BE2C (cell line): ENCODE data around the gene CCNE1.
A peak's percentile ranks its signal among the peaks of the same experiment; 100 is the strongest.

Source experiments
- DNase-seq: peaks from one replicate; pipeline ENCODE4 v3.0.0-alpha.2; 2020
- H3K27me3 ChIP-seq: fragments of 250-450 bp; sonication (Bioruptor Pico); 2 replicates; pipeline ENCODE4 v1.5.1; 2020; ENCODE audit warnings: mild to moderate bottlenecking
- H3K36me3 ChIP-seq: fragments of 250-450 bp; sonication (Bioruptor Pico); 2 replicates; pipeline ENCODE4 v1.5.1; 2020; ENCODE audit warnings: mild to moderate bottlenecking
- H3K4me1 ChIP-seq: fragments of 250-450 bp; sonication (Bioruptor Pico); 2 replicates; pipeline ENCODE4 v1.5.1; 2020
- H3K4me3 ChIP-seq: 2 replicates; pipeline ENCODE4 v1.5.1; 2011; ENCODE audit warnings: low read depth, low read length
- H3K9me3 ChIP-seq: fragments of 250-450 bp; sonication (Bioruptor Pico); 2 replicates; pipeline ENCODE4 v1.5.1; 2020
- TF ChIP-seq, protein P1 (sequence below): IDR thresholded peaks from 2 replicates; pipeline ENCODE4 v1.5.1; 2012; ENCODE audit warnings: mild to moderate bottlenecking, low read depth, low read length

Gene CCNE1

DNA sequence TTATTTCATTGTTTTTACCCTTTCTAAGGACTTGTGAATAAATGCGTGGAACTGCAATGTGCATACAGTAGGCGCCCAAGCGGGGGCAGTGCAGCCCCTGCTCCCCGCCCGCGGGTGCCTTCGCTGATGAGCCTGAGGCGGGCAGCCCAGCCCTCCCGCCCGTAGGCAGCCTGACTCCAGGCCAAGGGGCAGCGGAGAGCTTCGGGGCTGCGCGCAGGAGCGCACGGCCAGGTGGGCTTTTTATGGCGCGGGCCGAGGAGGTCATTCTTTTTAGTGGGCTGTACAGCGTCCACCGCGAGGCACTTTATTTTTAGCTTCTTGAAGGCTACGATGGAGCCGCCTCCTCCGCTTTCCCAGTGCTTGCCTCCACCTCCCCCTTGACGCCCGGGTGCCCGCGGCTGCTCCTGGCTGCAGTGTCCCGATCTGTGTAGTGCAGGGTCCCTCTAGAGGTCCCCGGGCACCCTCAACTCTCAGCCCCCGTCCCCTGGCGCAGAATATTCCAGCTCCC is 60.5 kb downstream of the CCNE1 start:
- TF ChIP-seq, protein P1, sequence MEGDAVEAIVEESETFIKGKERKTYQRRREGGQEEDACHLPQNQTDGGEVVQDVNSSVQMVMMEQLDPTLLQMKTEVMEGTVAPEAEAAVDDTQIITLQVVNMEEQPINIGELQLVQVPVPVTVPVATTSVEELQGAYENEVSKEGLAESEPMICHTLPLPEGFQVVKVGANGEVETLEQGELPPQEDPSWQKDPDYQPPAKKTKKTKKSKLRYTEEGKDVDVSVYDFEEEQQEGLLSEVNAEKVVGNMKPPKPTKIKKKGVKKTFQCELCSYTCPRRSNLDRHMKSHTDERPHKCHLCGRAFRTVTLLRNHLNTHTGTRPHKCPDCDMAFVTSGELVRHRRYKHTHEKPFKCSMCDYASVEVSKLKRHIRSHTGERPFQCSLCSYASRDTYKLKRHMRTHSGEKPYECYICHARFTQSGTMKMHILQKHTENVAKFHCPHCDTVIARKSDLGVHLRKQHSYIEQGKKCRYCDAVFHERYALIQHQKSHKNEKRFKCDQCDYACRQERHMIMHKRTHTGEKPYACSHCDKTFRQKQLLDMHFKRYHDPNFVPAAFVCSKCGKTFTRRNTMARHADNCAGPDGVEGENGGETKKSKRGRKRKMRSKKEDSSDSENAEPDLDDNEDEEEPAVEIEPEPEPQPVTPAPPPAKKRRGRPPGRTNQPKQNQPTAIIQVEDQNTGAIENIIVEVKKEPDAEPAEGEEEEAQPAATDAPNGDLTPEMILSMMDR = no peak
- H3K4me1 ChIP-seq = no peaks in the 10 kb centered on the region; the same call in 1 of the 2 replicates
- H3K9me3 ChIP-seq = no peaks in the 10 kb centered on the region; the same call in 1 of the 2 replicates
- H3K27me3 ChIP-seq = no peaks in the 10 kb centered on the region
- no peak overlapping the region for H3K4me3 ChIP-seq
- DNase-seq = no peak
- H3K36me3 ChIP-seq = no peaks in the 10 kb centered on the region

DNA sequence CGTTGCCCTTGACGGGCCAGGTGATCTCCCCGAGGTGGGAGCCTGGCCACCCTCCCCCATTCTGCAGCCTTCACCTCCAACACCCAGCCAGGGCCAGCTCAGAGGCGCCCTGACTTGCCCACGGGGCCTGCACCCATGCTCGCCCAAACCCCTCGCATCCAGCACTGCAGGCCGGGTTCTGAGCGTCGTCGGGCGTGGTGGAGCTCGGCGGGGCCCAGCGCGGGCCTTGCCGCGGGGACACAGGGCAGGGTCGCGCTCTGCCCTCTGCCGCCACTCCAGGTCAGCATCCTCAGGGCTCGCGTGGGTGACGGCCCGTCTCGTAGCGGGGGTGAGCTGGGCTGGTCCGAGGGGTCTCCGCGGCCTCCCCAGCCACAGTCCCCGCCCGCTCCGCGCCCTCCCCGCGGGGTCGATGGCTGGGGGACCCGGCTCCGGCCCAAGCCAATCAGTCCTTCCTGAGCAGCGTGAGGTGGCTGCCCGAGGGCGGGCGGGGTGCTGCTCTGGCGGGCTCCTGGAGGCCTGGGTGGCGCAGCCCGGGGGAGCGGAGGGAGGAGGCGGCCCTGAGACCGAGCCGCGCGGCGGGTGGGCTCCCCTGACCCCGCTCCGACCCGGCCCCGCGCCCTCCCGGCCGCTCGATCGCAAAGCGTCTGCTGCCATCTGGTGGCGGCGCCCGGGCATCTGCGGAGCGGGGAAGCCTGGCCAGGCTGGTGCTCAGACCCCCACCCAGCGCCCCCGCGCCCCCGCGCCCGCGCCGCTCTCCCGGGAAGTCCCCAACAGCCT is 61.4 kb downstream of the CCNE1 start:
- DNase-seq = peak; percentile 81
- TF ChIP-seq, protein P1 = peak; percentile 58
- no peaks in the 10 kb centered on the region for H3K36me3 ChIP-seq
- peak overlapping the region; percentile 66 for H3K4me3 ChIP-seq
- H3K4me1 ChIP-seq = no peaks in the 10 kb centered on the region; the same call in 1 of the 2 replicates
- no peaks in the 10 kb centered on the region for H3K27me3 ChIP-seq
- no peaks in the 10 kb centered on the region for H3K9me3 ChIP-seq
